TTC549 (cell line): ENCODE measurements around the gene BCO2.

Source experiments
- FAIRE-seq: peaks from 2 replicates; lab custom pipeline; 2012; peaks lifted over from hg19 to GRCh38; lab: Jason Lieb, UNC

The BCO2 gene

GRCh38 chr11:112216561-112217105, 41.3 kb downstream of the BCO2 start:
- no peak for FAIRE-seq

GRCh38 chr11:112219476-112220232, 44.3 kb downstream of the BCO2 start:
- peak; percentile 9 for FAIRE-seq

GRCh38 chr11:112221274-112221835, 46.0 kb downstream of the BCO2 start:
- FAIRE-seq = no peak

- FAIRE-seq = no peak
These were observed 47.0 kb downstream of the BCO2 start for GRCh38 chr11:112222303-112222702.

- no peak for FAIRE-seq
These were observed 47.8 kb downstream of the BCO2 start for GRCh38 chr11:112223121-112223520.

- FAIRE-seq = no peak
These were observed 48.6 kb downstream of the BCO2 start for GRCh38 chr11:112223754-112224532.

GRCh38 chr11:112225753-112226061, 50.4 kb downstream of the BCO2 start:
- FAIRE-seq = no peak

- FAIRE-seq = no peak
These were observed 50.9 kb downstream of the BCO2 start, which contains the start of gene PTS for GRCh38 chr11:112226062-112226830. TSS of gene PTS (plus strand) at chr11:112226428. CDS start at chr11:112226444, 16 bp downstream.

- no peak for FAIRE-seq
These were observed 51.6 kb downstream of the BCO2 start for GRCh38 chr11:112226831-112227401.

- FAIRE-seq = no peak
These were observed 52.2 kb downstream of the BCO2 start for GRCh38 chr11:112227471-112227870.

GRCh38 chr11:112228706-112229105, 53.4 kb downstream of the BCO2 start:
- no peak for FAIRE-seq

- no peak for FAIRE-seq
These were observed 53.8 kb downstream of the BCO2 start for GRCh38 chr11:112229159-112229558.

GRCh38 chr11:112229746-112230433, 54.6 kb downstream of the BCO2 start:
- FAIRE-seq = no peak

- no peak for FAIRE-seq
These were observed 56.6 kb downstream of the BCO2 start for GRCh38 chr11:112231952-112232351.

GRCh38 chr11:112235750-112236390, 60.6 kb downstream of the BCO2 start:
- no peak for FAIRE-seq

- no peak for FAIRE-seq
These were observed 62.1 kb downstream of the BCO2 start for GRCh38 chr11:112237451-112237850.

GRCh38 chr11:112238041-112238440, 62.7 kb downstream of the BCO2 start:
- FAIRE-seq = no peak

GRCh38 chr11:112241486-112241885, 66.2 kb downstream of the BCO2 start:
- no peak for FAIRE-seq

GRCh38 chr11:112247201-112247600, 71.9 kb downstream of the BCO2 start:
- FAIRE-seq = no peak

GRCh38 chr11:112248201-112248600, 72.9 kb downstream of the BCO2 start:
- FAIRE-seq = no peak
